GM12872 (cell line): ENCODE data around the gene COMT.

Experiments
- CTCF ChIP-seq: IDR thresholded peaks from 3 replicates; pipeline ENCODE4 v1.5.1; 2011; ENCODE audit warnings: low read depth, mild to moderate bottlenecking, low read length, moderate library complexity; ENCODE audit not compliant: insufficient read depth

Gene COMT

GRCh38 chr22:20009018-20009491, 67.5 kb downstream of the COMT start:
- no peak for TF ChIP-seq CTCF

- TF ChIP-seq CTCF: no peak
Measured at GRCh38 chr22:20009582-20010306, 68.2 kb downstream of the COMT start.

GRCh38 chr22:20010307-20011122, 68.9 kb downstream of the COMT start:
- TF ChIP-seq CTCF: no peak

- no peak for TF ChIP-seq CTCF
Measured at GRCh38 chr22:20011123-20011992, 69.8 kb downstream of the COMT start.

GRCh38 chr22:20011993-20012740, 70.6 kb downstream of the COMT start:
- no peak for TF ChIP-seq CTCF

- TF ChIP-seq CTCF: no peak
Measured at GRCh38 chr22:20012741-20013331, 71.3 kb downstream of the COMT start.
